Hepatocyte (in vitro differentiated cells): ENCODE data around the gene OR9A4.

Experiments
- EZH2 ChIP-seq: fragments of 200-600 bp; sonication (generic); IDR thresholded peaks from 2 replicates; pipeline ENCODE4 v1.6.1; 2016; ENCODE audit warnings: antibody characterized with exemption, mild to moderate bottlenecking, borderline replicate concordance
- TF ChIP-seq, protein P1 (sequence below): fragments of 200-600 bp; sonication (generic); IDR thresholded peaks from 2 replicates; pipeline ENCODE4 v1.5.1; 2016; ENCODE audit warnings: antibody characterized with exemption, mild to moderate bottlenecking; ENCODE audit not compliant: poor library complexity

DNA sequence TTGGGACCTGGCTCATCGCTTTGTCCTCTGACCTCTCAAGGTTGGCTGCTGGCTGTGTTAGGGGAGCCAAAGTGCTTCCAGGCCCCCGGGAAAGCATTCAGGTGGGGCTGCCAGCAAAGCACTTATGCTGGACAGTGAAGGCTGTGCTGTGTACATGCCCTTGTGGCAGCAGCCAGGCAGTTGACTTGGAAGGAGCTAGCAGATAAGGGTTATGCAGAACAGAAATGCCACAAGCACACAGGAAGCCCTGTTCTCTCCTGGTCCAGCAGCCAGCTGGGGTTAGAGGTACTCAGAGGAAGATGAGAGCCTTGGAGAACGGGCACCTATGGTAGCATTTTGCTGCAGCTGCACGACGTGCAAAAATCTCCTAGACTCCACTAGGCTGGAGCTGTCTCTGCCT lies 35.2 kb upstream of the OR9A4 start:
- TF ChIP-seq, protein P1, sequence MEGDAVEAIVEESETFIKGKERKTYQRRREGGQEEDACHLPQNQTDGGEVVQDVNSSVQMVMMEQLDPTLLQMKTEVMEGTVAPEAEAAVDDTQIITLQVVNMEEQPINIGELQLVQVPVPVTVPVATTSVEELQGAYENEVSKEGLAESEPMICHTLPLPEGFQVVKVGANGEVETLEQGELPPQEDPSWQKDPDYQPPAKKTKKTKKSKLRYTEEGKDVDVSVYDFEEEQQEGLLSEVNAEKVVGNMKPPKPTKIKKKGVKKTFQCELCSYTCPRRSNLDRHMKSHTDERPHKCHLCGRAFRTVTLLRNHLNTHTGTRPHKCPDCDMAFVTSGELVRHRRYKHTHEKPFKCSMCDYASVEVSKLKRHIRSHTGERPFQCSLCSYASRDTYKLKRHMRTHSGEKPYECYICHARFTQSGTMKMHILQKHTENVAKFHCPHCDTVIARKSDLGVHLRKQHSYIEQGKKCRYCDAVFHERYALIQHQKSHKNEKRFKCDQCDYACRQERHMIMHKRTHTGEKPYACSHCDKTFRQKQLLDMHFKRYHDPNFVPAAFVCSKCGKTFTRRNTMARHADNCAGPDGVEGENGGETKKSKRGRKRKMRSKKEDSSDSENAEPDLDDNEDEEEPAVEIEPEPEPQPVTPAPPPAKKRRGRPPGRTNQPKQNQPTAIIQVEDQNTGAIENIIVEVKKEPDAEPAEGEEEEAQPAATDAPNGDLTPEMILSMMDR = no peak
- no peak for TF ChIP-seq EZH2
